HAP-1 (cell line): ENCODE measurements around the gene USP30.

ENCODE experiments used
- DNase-seq, 2 experiments: peaks; one replicate each; pipeline ENCODE4 v3.0.0-alpha.2; 2016 to 2020; ENCODE audit warnings: low spot score in 2 of 2
- H3K27me3 ChIP-seq: fragments of 250-450 bp; sonication (Bioruptor Pico); 2 replicates; pipeline ENCODE4 v1.5.1; 2020; ENCODE audit warnings: low read depth, mild to moderate bottlenecking, moderate library complexity
- H3K36me3 ChIP-seq: fragments of 250-450 bp; sonication (Bioruptor Pico); replicated peaks from 2 replicates; pipeline ENCODE4 v1.5.1; 2020; ENCODE audit warnings: mild to moderate bottlenecking
- H3K4me1 ChIP-seq: fragments of 250-450 bp; sonication (Bioruptor Pico); 2 replicates; pipeline ENCODE4 v1.5.1; 2020; ENCODE audit warnings: mild to moderate bottlenecking
- H3K4me3 ChIP-seq: fragments of 250-450 bp; sonication (Bioruptor Pico); 2 replicates; pipeline ENCODE4 v1.5.1; 2020; ENCODE audit warnings: mild to moderate bottlenecking, moderate library complexity
- H3K9me3 ChIP-seq: fragments of 250-450 bp; sonication (Bioruptor Pico); 2 replicates; pipeline ENCODE4 v1.5.1; 2020; ENCODE audit warnings: mild to moderate bottlenecking, moderate library complexity
- in situ Hi-C: fragments of 300-500 bp; cut with MboI; formaldehyde crosslinking; loops from 3 replicates; pipeline ENCODE4 v1.14.3; 2020; ENCODE audit warnings: low sequenced_read_pairs, inconsistent platforms, mixed read lengths

USP30 gene

GRCh38 chr12:109131154-109132050 lies 79.0 kb downstream of the USP30 start:
- Histone ChIP-seq H3K27me3 (no peaks in the 10 kb centered on the region), H3K9me3 (no peaks in the 10 kb centered on the region), H3K4me1 (no peaks in the 10 kb centered on the region), H3K36me3 (no peaks in the 10 kb centered on the region), H3K4me3 (no peak overlapping the region)
- no peak for DNase-seq
- in situ Hi-C loops, result no loop called here

- in situ Hi-C loops, result no loop called here
- Histone ChIP-seq H3K27me3 (no peaks in the 10 kb centered on the region), H3K4me1 (no peaks in the 10 kb centered on the region), H3K4me3 (no peak overlapping the region), H3K9me3 (no peaks in the 10 kb centered on the region), H3K36me3 (no peaks in the 10 kb centered on the region)
- DNase-seq, result peak in 1 of 2 experiments; percentile 36
Observed at GRCh38 chr12:109134186-109134917, 82.0 kb downstream of the USP30 start.

GRCh38 chr12:109137055-109137454 lies 84.7 kb downstream of the USP30 start:
- 0 out of 2 replicates have a peak, but pooled peaks cover 2% of the 10 kb centered on the region for H3K27me3 ChIP-seq
- H3K36me3 ChIP-seq, result no peaks in the 10 kb centered on the region
- H3K4me3 ChIP-seq, result no peak overlapping the region
- H3K4me1 ChIP-seq, result no peaks in the 10 kb centered on the region
- in situ Hi-C loops, result no loop called here
- no peak for DNase-seq
- no peaks in the 10 kb centered on the region for H3K9me3 ChIP-seq
